ENCODE results near the gene DPYSL5. TPM values are rescaled to one million over a fixed set of nuclear protein-coding genes. Genes with fewer than 3 reads are reported as not detected.

DPYSL5 gene
- total RNA-seq, 1 experiment from 2014 or later = not detected

DNA sequence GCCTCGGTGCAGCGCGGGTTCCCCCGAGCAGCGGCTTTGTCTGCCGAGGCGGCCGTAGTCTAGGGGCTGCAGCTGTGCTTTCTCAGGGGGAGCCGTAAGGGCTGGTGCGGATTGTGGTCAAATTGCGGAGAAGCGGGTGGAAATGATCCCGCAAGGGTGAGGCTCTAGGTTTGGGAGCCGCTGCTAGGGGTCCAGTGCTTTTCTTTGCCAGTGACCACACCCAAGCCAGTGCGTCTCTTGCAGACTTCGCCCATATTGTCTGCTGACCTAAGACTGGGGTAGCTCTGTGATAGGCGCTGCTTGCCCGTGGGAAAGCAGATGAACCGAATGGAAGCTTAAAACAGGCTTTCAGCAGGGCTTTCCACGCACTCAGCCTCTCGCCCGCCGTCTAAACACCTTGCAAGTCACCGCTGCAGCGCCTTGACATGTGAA lies 2.1 kb downstream of the DPYSL5 start:
- H3K27me3 ChIP-seq (ENCODE audit: low read length) = peaks cover 83% of the 10 kb centered on the region
- CTCF ChIA-PET = no interaction called here
- H3K4me1 ChIP-seq (ENCODE audit: insufficient read depth, low read length) = peaks cover 10% of the 10 kb centered on the region; the same call in 1 of the 2 replicates
- POLR2A ChIA-PET (ENCODE audit: unreplicated experiment) = no interaction called here
- intact Hi-C loops (cut with micrococcal nuclease) = no loop called here
- no peaks in the 10 kb centered on the region for H3K9me3 ChIP-seq (ENCODE audit: low read length)
- no peak overlapping the region for H3K27ac ChIP-seq (ENCODE audit: low read length)
- H3K9me2 ChIP-seq (replicated peaks; ENCODE audit: low read length) = no peaks in the 10 kb centered on the region
- no peak overlapping the region for H2AFZ ChIP-seq (ENCODE audit: low read length)
- TF ChIP-seq EZH2 (IDR thresholded peaks at IDR 0.05; ENCODE audit: low read length, unreplicated experiment) (no peak), EZH2phosphoT487 (IDR thresholded peaks at IDR 0.05; ENCODE audit: borderline replicate concordance, low read length) (no peak)
- TF ChIP-seq, protein P1, sequence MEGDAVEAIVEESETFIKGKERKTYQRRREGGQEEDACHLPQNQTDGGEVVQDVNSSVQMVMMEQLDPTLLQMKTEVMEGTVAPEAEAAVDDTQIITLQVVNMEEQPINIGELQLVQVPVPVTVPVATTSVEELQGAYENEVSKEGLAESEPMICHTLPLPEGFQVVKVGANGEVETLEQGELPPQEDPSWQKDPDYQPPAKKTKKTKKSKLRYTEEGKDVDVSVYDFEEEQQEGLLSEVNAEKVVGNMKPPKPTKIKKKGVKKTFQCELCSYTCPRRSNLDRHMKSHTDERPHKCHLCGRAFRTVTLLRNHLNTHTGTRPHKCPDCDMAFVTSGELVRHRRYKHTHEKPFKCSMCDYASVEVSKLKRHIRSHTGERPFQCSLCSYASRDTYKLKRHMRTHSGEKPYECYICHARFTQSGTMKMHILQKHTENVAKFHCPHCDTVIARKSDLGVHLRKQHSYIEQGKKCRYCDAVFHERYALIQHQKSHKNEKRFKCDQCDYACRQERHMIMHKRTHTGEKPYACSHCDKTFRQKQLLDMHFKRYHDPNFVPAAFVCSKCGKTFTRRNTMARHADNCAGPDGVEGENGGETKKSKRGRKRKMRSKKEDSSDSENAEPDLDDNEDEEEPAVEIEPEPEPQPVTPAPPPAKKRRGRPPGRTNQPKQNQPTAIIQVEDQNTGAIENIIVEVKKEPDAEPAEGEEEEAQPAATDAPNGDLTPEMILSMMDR (conservative IDR thresholded peaks at IDR 0.05; ENCODE audit: low read depth, low read length) = no peak
- no TSS peak for BruUV-seq (replicated peaks)
- no peaks in the 10 kb centered on the region for H3K36me3 ChIP-seq (ENCODE audit: low read depth, low read length)
- no peak overlapping the region for H3K9ac ChIP-seq (ENCODE audit: low read length)
- no peaks in the 10 kb centered on the region for H4K20me1 ChIP-seq (ENCODE audit: low read length)
- no peak for DNase-seq
- H3F3A ChIP-seq (ENCODE audit: low read length, unreplicated experiment) = no peaks in the 10 kb centered on the region
- H3K79me2 ChIP-seq (ENCODE audit: low read length) = no peaks in the 10 kb centered on the region
- no peak overlapping the region for H3K4me3 ChIP-seq (ENCODE audit: low read length)
- H3K4me2 ChIP-seq (ENCODE audit: low read length) = no peak overlapping the region
- no peak for ATAC-seq

GRCh38 chr2:26850505-26850904 lies 2.6 kb downstream of the DPYSL5 start:
- BruUV-seq (replicated peaks) = no TSS peak
- Histone ChIP-seq H3K9me2 (replicated peaks; ENCODE audit: low read length) (no peaks in the 10 kb centered on the region), H3K4me2 (ENCODE audit: low read length) (no peak overlapping the region), H3K79me2 (ENCODE audit: low read length) (no peaks in the 10 kb centered on the region), H4K20me1 (ENCODE audit: low read length) (no peaks in the 10 kb centered on the region), H3K36me3 (ENCODE audit: low read depth, low read length) (no peaks in the 10 kb centered on the region), H3F3A (ENCODE audit: low read length, unreplicated experiment) (no peaks in the 10 kb centered on the region), H3K9me3 (ENCODE audit: low read length) (no peaks in the 10 kb centered on the region), H3K4me1 (ENCODE audit: insufficient read depth, low read length) (peaks cover 10% of the 10 kb centered on the region; the same call in 1 of the 2 replicates), H2AFZ (ENCODE audit: low read length) (no peak overlapping the region), H3K4me3 (ENCODE audit: low read length) (no peak overlapping the region), H3K27ac (ENCODE audit: low read length) (no peak overlapping the region), H3K27me3 (ENCODE audit: low read length) (peaks cover 83% of the 10 kb centered on the region), H3K9ac (ENCODE audit: low read length) (no peak overlapping the region)
- TF ChIP-seq EZH2phosphoT487 (IDR thresholded peaks at IDR 0.05; ENCODE audit: borderline replicate concordance, low read length) = no peak
- ATAC-seq (no peak), DNase-seq (no peak)
- ChIA-PET POLR2A (ENCODE audit: unreplicated experiment) (no interaction called here), CTCF (no interaction called here)
- intact Hi-C loops (cut with micrococcal nuclease) = no loop called here

- DNase-seq (no peak), ATAC-seq (no peak)
- TF ChIP-seq, protein P1 (conservative IDR thresholded peaks at IDR 0.05; ENCODE audit: low read depth, low read length) = no peak
- TF ChIP-seq EZH2 (IDR thresholded peaks at IDR 0.05; ENCODE audit: low read length, unreplicated experiment) = no peak
- TF ChIP-seq EZH2phosphoT487 (IDR thresholded peaks at IDR 0.05; ENCODE audit: borderline replicate concordance, low read length) = no peak
- no TSS peak for BruUV-seq (replicated peaks)
- intact Hi-C loops (cut with micrococcal nuclease) = no loop called here
- no peaks in the 10 kb centered on the region for H3F3A ChIP-seq (ENCODE audit: low read length, unreplicated experiment)
- H3K4me1 ChIP-seq (ENCODE audit: insufficient read depth, low read length) = 0 out of 2 replicates have a peak, but pooled peaks cover 5% of the 10 kb centered on the region
- no peaks in the 10 kb centered on the region for H3K9me3 ChIP-seq (ENCODE audit: low read length)
- H3K36me3 ChIP-seq (ENCODE audit: low read depth, low read length) = no peaks in the 10 kb centered on the region
- CTCF ChIA-PET = interaction anchor here (0.6 kb wide), 1 partner anchor 245 kb away, joined by 4 read pairs; no protein-coding TSS in a partner anchor
- POLR2A ChIA-PET (ENCODE audit: unreplicated experiment) = interaction anchor here (0.6 kb wide), 1 partner anchor 32 kb away, joined by 4 read pairs; no protein-coding TSS in a partner anchor
- H3K79me2 ChIP-seq (ENCODE audit: low read length) = no peaks in the 10 kb centered on the region
- H3K9ac ChIP-seq (ENCODE audit: low read length) = no peak overlapping the region
- H3K4me3 ChIP-seq (ENCODE audit: low read length) = no peak overlapping the region
- H3K27ac ChIP-seq (ENCODE audit: low read length) = no peak overlapping the region
- no peaks in the 10 kb centered on the region for H4K20me1 ChIP-seq (ENCODE audit: low read length)
- no peak overlapping the region for H3K4me2 ChIP-seq (ENCODE audit: low read length)
- H3K27me3 ChIP-seq (ENCODE audit: low read length) = peaks cover 84% of the 10 kb centered on the region
- H3K9me2 ChIP-seq (replicated peaks; ENCODE audit: low read length) = no peaks in the 10 kb centered on the region
- H2AFZ ChIP-seq (ENCODE audit: low read length) = no peak overlapping the region
Measured at GRCh38 chr2:26852405-26853306, 4.7 kb downstream of the DPYSL5 start.
